ENCODE data around the gene ZNF618. TPM values are rescaled to one million over a fixed set of nuclear protein-coding genes. Genes with fewer than 3 reads are reported as not detected.

ZNF618 gene
- polyA plus RNA-seq, 1 of the 3 experiments (the other 2 are of a cell fraction), result 6.2 TPM

GRCh38 chr9:113973963-113974413, 97.9 kb downstream of the ZNF618 start:
- Histone ChIP-seq H3F3A (replicated peaks; ENCODE audit: insufficient read depth) (peaks cover under 1% of the 10 kb centered on the region), H3K4me1 (ENCODE audit: control insufficient read depth in 1 of 2, insufficient read depth in 2 of 2, low read depth in 1 of 2, low read length in 1 of 2) (peaks cover 3 to 22% of the 10 kb centered on the region in 2 experiments), H4K20me1 (ENCODE audit: insufficient read depth) (peaks cover 37% of the 10 kb centered on the region), H3K9ac (no peak overlapping the region), H3K4me3 (ENCODE audit: low read depth in 2 of 2, low read length in 1 of 2) (no peak overlapping the region), H3K27me3 (ENCODE audit: insufficient read depth) (no peaks in the 10 kb centered on the region), H3K79me2 (ENCODE audit: insufficient read depth) (peaks cover 14% of the 10 kb centered on the region), H3K9me3 (no peaks in the 10 kb centered on the region), H3K9me2 (no peaks in the 10 kb centered on the region), H3K27ac (ENCODE audit: low read depth in 2 of 2, low read length in 1 of 2) (no peak overlapping the region), H3K4me2 (no peak overlapping the region), H3K36me3 (replicated peaks in 1 of 2; ENCODE audit: control insufficient read depth in 1 of 2, insufficient read depth in 2 of 2, low read length in 1 of 2) (peaks cover 7 to 17% of the 10 kb centered on the region in 2 experiments), H2AFZ (ENCODE audit: low read depth) (no peak overlapping the region)
- TF ChIP-seq MAX (IDR thresholded peaks at IDR 0.05; ENCODE audit: low read depth), result no peak
- TF ChIP-seq CHD2 (IDR thresholded peaks at IDR 0.05; ENCODE audit: low read length, partially characterized antibody), result no peak
- peak; percentile 14; the same call in 1 of the 2 replicates for TF ChIP-seq FOSL2 (IDR thresholded peaks at IDR 0.05; ENCODE audit: borderline replicate concordance, low read depth)
- TF ChIP-seq, protein P1, sequence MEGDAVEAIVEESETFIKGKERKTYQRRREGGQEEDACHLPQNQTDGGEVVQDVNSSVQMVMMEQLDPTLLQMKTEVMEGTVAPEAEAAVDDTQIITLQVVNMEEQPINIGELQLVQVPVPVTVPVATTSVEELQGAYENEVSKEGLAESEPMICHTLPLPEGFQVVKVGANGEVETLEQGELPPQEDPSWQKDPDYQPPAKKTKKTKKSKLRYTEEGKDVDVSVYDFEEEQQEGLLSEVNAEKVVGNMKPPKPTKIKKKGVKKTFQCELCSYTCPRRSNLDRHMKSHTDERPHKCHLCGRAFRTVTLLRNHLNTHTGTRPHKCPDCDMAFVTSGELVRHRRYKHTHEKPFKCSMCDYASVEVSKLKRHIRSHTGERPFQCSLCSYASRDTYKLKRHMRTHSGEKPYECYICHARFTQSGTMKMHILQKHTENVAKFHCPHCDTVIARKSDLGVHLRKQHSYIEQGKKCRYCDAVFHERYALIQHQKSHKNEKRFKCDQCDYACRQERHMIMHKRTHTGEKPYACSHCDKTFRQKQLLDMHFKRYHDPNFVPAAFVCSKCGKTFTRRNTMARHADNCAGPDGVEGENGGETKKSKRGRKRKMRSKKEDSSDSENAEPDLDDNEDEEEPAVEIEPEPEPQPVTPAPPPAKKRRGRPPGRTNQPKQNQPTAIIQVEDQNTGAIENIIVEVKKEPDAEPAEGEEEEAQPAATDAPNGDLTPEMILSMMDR (IDR thresholded peaks at IDR 0.05), result no peak
- TF ChIP-seq RXRA (IDR thresholded peaks at IDR 0.05; ENCODE audit: borderline replicate concordance, low read depth), result no peak
- no peak for TF ChIP-seq GATA2 (CRISPR knock-in tag; IDR thresholded peaks at IDR 0.05)
- no peak for TF ChIP-seq USF2 (IDR thresholded peaks at IDR 0.05; ENCODE audit: borderline replicate concordance, low read depth, low read length)
- TF ChIP-seq, protein P2, sequence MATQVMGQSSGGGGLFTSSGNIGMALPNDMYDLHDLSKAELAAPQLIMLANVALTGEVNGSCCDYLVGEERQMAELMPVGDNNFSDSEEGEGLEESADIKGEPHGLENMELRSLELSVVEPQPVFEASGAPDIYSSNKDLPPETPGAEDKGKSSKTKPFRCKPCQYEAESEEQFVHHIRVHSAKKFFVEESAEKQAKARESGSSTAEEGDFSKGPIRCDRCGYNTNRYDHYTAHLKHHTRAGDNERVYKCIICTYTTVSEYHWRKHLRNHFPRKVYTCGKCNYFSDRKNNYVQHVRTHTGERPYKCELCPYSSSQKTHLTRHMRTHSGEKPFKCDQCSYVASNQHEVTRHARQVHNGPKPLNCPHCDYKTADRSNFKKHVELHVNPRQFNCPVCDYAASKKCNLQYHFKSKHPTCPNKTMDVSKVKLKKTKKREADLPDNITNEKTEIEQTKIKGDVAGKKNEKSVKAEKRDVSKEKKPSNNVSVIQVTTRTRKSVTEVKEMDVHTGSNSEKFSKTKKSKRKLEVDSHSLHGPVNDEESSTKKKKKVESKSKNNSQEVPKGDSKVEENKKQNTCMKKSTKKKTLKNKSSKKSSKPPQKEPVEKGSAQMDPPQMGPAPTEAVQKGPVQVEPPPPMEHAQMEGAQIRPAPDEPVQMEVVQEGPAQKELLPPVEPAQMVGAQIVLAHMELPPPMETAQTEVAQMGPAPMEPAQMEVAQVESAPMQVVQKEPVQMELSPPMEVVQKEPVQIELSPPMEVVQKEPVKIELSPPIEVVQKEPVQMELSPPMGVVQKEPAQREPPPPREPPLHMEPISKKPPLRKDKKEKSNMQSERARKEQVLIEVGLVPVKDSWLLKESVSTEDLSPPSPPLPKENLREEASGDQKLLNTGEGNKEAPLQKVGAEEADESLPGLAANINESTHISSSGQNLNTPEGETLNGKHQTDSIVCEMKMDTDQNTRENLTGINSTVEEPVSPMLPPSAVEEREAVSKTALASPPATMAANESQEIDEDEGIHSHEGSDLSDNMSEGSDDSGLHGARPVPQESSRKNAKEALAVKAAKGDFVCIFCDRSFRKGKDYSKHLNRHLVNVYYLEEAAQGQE (IDR thresholded peaks at IDR 0.05; ENCODE audit: low read depth, low read length), result peak; percentile 89
- TF ChIP-seq, protein P3, sequence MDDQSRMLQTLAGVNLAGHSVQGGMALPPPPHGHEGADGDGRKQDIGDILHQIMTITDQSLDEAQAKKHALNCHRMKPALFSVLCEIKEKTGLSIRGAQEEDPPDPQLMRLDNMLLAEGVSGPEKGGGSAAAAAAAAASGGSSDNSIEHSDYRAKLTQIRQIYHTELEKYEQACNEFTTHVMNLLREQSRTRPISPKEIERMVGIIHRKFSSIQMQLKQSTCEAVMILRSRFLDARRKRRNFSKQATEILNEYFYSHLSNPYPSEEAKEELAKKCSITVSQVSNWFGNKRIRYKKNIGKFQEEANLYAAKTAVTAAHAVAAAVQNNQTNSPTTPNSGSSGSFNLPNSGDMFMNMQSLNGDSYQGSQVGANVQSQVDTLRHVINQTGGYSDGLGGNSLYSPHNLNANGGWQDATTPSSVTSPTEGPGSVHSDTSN (IDR thresholded peaks at IDR 0.05), result no peak
- no peak for TF ChIP-seq JUND (IDR thresholded peaks at IDR 0.05)
- no peak for TF ChIP-seq POLR2AphosphoS5 (IDR thresholded peaks at IDR 0.05; ENCODE audit: low read depth, low read length)
- TF ChIP-seq, protein P4, sequence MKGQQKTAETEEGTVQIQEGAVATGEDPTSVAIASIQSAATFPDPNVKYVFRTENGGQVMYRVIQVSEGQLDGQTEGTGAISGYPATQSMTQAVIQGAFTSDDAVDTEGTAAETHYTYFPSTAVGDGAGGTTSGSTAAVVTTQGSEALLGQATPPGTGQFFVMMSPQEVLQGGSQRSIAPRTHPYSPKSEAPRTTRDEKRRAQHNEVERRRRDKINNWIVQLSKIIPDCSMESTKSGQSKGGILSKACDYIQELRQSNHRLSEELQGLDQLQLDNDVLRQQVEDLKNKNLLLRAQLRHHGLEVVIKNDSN (IDR thresholded peaks at IDR 0.05; ENCODE audit: borderline replicate concordance, low read depth), result no peak
- ChIA-PET POLR2A (no interaction called here), CTCF (no interaction called here)
- no peak for DNase-seq
- 70% methylated on average over 5 of the region's 5 CpGs for WGBS (ENCODE audit: low lambda C conversion rate)
